GM04504 (cell line): ENCODE data around the gene TSPAN16.

Experiments used
- DNase-seq: peaks from one replicate; pipeline ENCODE4 v3.0.0-alpha.2; 2012; ENCODE audit warnings: low read depth

The TSPAN16 gene

DNA sequence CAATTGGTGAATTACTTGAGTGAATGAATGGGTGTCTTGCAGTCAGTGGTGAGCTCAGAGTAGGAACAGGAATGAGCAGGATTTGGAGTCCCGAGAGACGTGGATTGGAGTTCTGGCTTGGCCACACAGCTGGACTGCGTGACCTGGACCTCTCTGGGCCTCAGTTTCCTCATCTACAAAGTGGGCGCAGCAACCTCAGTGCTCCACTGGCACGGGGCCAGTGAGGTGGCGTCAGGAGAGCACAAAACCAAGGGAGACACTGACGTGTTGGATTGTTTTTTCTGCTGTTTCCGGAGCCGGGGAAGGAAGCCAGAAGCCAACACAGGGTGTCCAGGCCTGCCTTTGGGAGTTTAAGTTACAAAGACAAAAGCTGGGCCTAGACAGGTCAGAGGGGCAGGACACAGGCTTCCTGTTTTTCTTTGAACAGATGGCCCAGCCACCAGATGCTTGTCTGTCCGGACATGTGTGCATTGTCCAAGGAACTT is 27.1 kb upstream of the TSPAN16 start:
- DNase-seq, result peak; percentile 44

DNA sequence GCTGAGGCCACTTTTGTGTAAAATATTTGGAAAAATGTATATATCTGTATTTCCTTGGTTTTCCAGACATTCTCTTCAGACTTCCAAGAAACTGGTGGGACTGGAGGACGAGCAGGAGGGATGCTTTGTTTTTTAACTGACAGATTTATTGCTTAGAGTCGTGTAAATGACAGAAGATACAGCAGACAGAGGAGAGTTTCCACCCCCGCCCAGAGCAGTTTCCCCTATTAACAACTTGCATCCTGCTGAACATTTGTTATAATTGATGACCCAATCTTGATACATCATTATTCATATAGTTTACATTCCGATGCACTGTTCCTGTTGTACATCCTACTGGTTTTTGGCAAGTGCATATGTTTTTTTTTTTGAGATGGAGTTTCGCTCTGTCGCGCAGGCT is 26.6 kb upstream of the TSPAN16 start:
- no peak for DNase-seq

DNA sequence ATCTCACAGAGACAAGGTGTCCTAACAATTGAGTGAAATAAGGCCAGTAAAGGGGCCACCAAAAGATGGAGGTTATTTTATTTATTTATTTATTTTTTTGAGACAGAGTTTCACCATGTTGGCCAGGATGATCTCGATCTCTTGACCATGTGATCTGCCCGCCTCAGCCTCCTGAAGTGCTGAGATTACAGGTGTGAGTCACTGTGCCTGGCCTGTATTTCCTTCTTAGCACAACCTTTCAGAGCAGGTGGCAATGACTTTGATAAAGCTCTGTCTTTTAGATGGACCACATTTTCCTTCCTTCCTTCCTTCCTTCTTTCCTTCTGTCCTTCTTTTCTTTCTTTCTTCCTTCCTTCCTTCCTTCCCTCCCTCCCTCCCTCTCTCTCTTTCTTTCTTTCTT is 22.7 kb upstream of the TSPAN16 start:
- DNase-seq, result no peak

DNA sequence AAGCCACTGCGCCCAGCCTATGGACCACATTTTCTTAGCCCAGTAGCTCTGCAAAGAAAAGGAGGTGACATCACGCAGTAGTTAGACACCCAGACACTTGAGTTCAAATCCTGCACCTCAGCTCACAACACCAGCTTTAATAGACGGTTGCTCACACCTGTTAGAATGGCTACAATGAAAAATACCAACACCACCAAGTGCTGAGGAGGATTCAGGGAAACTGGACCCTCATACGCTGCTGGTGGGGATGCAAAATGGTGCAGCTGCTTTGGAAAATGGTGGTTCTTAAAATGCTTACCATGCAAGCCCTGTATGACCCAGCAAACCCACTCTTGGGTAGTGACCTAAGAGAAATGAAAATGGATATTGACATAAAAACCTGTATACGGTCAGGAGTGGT is 22.0 kb upstream of the TSPAN16 start:
- DNase-seq, result no peak

DNA sequence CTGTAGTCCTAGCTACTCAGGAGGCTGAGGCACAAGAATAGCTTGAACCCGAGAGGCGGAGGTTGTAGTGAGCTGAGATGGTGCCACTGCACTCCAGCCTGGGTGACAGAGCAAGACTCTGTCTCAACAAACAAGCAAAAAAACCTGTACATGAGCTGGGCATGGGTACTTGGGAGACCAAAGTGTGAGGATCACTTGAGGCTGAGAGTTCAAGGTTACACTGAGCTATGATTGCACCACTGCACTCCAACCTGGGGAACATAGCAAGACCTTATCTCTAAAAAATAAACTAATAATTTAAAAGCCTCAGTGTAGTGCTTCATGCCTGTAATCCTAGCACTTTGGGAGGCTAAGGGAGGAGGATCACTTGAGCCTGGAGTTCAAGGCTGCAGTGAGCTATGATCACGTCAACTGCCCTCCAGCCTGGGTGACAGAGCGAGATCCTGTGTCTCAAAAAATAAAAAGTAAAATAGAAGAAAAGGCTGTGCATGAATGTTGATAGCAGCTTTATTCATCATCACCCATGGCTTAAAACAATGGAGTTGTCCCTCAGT is 21.4 kb upstream of the TSPAN16 start:
- no peak for DNase-seq

DNA sequence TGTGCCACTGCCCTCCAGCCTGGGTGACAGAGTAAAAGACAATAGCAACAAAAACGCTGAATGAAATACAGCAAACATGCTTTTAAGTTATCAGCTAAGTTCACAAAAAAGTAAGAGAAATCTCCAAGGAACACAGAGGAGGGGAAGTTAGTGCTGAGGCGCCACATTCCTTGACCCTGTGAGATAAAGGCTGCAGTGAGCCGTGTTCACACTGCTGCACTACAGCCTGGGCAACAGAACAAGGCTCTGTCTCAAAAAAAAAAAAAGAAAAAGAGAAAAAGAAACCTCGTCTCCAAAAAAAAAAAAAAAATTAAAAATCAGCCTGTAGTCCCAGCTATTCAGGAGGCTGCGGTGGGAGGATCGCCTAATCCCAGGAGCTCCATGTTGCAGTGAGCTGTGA is 17.3 kb upstream of the TSPAN16 start:
- DNase-seq, result no peak

DNA sequence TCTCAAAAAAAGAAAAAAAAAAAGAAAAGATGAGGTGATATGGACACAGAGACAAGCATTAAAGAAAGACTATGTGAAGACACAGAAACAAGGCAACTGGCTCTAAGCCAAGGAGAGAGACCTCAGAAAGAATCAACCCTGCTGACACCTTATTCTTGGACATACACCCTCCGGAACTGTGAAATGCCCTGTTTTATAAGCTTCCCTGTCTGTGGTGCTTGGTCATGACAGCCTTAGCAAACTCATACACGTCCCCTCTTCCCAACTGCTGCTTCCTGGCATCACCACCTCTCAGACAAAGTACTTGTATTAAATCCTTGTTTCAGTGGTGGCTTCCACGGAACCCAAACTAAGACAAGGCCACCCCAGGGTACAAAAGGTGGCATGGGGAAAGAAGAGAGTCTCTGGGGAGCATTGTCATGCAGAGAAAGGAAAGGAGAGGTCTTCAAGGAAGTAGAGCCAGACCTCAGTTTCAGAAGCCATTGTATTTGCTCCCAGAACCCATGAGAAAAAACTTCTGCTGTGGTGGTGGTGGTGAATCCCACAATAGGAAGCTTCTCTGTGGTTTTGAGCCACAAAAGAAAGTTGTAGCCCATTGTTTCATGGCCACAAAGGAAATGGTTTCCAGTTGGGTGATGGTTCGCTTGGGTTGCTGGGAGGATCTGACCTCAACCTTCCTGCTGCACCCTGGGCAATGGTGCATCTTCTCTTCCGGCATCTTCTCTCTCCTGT is 16.3 kb upstream of the TSPAN16 start:
- DNase-seq, result no peak

DNA sequence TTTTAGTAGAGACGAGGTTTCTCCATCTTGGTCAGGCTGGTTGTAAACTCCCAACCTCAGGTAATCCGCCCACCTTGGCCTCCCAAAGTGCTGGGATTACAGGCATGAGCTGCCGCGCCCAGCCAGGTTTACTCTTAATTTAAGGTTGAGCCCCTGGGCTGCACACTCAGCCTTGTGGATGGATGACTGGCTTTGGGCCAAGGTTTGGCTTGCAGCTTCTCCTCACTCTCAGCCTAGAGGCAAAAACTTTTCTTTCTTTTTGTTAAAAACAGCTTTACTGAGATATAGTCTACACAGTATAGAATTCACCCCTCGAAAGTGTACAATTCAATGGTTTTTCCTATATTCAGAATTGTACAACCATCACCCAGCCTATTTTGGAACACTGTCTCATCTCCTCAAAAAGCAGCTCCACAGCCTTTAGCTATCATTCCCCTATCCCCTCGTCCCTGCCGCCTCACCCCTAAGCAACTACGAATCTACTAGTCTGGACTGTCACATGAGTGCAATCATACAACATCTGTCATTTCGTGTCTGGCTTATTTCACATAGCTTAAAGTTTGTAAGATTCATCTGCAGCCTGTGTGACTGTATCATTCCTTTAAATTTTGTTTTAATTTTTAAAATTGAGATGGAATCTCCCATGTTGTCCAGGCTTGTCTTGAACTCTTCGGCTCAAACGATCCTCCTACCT is 14.5 kb upstream of the TSPAN16 start:
- DNase-seq, result no peak

DNA sequence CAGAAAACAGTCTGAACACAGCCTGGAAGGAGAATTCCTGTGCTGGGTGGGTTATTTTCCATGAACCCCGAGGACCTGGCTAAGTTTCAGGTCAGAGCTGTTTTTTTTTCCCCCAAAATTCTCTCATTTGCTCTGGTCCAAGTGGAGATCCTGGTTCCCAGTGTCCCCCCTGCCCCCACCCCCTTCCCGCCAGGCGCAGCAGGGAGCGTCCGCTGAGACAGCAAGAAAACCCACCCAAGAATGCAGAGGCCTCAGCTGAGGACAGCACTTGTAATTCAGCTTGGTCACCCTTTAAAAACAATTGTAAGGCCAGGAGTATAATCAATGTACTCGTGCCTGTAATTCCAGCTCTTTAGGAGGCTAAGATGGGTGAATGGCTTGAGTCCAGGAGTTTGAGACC is 11.4 kb upstream of the TSPAN16 start:
- no peak for DNase-seq

DNA sequence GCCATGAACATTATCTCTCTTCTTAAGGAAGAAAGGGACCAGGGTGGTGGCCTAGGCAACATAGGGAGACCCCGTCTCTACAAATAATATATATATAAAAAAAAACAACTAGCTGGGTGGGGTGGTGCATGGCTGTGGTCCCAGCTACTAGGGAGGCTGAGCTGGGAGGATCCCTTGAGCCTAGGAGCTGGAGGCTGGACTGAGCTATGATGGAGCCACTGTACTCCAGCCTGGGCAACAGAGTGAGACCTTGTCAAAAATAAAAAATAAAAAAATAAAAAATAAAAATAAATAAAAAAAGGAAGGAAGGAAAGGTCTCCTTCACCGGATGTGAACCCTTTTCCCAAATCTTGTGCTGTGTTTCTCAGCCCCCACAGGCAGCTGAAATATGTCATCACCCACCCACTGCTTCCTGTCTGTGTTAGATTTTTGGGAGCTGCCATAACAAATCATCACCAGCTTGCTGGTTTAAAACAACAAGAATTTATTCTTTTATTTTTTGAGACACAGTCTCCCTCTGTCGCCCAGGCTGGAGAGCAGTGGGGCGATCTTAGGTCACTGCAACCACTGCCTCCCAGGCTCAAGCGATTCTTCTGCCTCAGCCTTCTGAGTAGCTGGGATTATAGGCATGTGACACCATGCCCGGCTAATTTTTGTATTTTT is 9.5 kb upstream of the TSPAN16 start:
- DNase-seq, result no peak

DNA sequence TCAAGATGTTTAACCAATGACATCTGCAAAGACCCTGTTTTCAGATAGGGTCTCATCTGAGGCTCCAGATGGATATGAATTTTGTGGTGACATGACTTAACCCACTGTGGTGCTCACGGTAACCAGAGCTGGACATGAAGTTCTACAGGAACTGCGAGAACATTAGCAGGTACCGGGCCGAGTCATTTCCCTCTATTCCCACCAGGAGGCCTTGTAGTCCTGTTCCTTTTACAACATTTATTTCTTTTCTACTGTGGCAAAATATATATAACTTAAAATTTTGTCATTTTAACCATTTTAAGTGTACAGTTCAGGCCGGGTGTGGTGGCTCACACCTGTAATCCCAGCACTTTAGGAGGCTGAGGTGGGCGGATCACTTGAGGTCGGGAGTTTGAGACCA is 7.6 kb upstream of the TSPAN16 start:
- DNase-seq, result no peak

DNA sequence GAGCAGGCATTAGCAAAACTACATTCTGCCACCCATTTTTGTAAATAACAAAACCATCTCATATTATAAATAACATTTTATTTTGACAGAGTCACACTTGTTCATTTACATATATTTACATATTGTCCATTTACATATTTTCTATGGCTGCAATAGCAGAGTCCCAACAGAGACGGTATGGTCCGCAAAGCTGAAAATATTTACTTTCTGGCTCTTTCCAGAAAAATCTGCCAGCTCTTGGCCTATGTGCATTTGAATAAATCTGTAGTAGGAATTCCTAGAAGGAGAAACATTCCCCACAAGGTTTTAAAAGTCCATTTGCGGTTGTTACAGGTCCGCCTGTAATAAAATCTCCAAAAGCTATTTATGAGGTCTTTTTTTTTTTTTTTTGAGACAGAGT is 5.7 kb upstream of the TSPAN16 start:
- no peak for DNase-seq

DNA sequence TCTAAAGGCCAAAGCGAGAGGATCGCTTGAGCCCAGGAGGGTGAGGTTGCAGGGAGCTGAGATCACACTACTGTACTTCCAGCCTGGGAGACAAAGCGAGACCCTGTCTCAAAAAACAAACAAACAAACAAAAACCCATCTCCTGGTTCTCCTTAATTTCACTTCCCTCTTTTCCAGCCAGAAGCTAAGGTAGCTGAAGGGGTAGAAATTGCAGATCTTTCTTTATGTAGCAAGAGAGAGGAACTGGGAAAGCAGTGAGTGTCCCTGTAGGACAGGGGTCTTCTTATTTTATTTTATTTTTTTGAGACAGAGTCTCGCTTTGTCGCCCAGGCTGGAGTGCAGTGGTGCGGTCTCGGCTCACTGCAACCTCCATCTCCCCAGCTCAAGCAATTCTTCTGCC is 4.5 kb upstream of the TSPAN16 start:
- no peak for DNase-seq

DNA sequence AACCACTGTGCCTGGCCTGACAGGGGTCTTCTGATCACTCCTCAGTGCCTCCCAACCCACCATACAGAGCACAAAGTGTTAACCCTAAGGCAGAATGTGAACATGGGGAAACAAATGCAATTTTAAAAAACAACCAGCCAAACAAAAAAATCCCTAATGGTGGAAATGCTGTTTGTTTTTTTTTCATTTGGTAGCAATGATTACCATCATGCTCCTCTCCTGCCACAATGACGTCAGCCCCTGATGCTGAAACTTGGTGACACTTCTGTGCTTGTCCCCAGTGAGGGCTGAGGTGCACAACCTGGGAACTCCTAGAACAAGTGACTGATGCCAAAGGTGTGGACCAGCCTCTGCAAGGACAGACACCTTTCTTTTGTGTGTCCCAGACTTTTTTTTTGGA is 4.0 kb upstream of the TSPAN16 start:
- DNase-seq, result no peak

DNA sequence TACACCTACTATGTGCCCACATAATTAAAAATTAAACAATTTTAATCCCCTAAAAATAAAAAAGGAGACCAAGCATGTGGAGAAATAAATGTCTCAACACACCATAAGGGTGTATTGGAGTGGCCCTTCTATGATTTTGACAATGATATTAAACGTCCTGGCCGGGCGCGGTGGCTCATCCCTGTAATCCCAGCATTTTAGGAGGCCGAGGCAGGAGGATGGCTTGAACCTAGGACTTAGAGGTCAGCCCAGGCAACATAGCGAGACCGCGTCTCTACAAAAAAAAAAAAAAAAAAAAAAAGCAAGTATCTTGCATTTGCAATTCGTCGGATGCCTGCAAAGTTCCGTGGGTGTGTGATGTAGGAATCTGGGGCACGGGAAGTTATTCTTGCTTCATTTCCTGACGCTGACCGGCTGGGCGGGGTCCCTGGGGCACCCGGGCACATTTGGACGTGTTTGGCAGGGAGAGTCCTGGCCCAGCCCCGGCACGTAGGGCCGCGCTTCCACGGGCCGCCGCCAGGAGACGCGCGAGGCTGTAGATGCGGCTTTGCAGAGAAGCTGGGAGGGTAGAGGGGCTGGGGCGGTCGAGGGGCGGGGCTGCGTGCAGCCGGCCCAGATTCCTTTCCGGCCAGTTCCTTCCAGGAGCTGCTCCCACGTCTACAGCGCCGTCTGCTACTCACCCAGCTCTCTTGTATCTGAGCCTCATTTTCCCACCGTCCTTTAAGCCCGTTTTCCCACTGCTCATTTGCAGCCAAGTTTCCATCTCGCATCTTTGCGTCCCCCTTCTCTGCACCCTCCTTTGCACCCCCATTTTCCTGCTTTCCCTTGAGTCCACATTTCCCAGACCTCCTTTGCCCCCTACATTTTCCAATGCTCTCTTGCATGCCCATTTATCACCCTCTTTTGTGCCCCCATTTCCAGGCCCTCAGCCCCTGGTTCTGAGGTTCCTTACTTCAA is 2.2 kb upstream of the TSPAN16 start:
- DNase-seq, result peak; percentile 82

DNA sequence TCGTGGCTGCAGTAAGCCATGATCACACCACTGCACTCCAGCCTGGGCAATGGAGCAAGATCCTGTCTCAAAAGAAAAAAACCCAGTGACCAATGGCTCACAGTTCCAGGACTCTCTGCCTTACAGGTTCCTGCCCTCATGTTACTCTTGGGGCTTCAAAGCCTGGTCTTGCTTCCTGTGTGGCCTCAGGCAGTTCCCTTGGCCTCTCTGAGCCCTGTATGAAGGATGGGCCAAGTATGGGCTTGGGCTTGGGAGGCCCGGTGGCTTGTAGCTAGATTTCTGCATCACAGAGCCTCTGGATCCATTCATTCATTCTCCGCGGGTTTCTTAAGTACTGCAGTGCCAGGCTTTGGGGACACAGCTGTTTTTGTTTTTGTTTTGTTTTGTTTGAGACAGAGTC is 780 bp upstream of the TSPAN16 start:
- DNase-seq, result no peak

DNA sequence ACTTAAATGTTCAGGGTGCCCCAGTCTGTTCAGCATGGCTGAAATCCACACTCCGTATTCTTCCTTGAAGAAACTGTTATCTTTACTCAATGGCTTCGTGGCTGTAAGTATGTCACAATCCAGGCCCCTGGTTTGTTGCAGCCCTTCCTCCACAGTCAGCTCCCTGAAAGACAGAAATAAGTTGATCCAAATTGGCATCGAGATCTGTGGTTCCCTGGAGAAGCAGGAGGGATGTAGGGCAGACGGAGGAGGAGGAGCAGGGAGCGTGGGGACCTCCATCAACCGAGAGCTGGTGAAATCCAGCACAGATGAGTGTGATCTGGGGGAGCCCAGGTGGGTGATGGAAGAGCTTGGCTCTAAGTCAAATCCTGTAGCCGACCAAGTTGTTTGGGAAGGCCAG is 304 bp downstream of the TSPAN16 start:
- no peak for DNase-seq

DNA sequence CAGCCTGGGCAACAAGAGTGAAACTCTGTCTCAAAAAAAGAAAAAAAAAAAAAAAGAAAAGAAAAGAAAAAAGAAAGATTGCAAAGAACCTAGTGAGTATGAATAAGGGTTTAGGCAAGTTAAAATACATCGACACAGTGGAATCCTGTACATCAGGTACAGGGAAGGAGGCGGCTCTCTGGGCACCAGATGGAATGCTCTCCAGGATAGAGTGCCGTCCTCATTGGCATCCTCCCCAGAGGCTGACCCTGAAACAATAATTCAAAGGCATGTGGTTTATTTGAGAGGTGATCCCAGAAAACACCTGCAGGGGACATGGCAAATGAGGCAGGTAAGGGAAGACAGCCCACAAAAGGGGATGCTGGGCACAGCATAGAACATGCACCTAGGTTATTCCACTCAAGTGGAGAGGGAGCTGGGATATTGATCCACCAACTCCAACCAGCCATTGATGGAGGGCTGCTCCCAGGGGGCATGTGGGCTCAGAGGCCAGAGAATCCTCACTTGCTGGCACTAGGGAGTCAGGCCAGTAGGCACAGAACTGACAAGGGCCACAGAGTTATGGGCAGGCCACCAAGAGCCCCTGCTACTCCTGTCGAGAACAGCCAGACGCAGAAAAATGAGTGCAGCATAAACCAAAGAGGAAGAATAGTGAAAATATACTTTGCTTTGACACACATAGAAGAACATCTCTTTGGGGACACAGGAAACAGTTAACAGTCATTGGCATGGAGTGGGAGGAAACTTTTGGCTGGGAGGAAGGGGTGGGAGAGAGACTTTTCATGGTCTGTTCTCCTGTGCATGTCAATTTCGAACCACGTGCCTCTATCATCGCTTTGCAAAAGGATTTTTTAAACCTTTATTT is 4.2 kb downstream of the TSPAN16 start:
- no peak for DNase-seq

DNA sequence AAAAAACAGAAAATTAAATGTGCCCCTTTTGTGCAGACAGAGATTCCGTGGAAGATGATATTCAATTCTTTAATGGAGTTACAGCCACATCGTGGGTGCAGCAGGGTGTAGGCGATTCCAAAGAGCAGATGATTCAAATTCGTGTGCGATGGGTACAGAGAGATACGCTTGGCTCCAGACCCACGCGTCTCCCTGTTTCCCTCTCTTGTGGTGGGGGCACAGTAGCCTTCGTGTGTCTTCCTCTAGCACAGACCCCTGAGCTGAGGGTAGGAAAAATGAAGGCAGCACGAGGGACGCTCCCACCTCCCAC is 4.8 kb downstream of the TSPAN16 start:
- no peak for DNase-seq

DNA sequence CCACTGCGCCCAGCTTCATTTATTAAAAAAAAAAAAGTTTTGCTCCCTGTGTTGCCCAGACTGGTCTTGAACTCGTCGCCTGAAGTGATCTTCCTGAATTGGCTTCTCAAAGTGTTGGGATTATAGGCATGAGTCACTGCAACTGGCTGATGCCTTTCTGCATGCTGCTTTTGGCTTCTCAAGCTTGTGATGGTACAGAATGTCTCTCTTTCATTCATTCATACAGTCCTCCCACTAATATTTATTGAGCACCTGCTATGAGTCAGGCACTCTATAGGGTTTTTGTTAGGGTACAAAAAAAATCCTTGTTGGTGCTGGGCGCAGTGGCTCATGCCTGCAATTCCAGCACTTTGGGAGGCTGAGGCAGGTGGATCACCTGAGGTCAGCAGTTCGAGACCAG is 9.0 kb downstream of the TSPAN16 start:
- no peak for DNase-seq

DNA sequence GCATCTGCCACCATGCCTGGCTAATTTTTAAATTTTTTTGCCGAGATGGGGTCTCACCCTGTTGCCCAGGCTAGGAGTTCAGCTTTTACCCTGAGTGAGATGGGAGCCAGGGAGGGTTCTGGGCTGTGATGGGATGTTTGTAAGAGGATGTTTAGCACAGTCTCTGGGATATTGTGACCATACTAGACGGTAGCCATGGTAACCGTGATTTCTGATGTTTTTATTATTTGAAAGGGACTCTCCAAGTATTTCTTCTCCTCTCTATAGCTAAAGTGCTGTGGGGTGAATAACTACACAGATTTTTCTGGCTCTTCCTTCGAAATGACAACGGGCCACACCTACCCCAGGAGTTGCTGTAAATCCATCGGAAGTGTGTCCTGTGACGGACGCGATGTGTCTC is 10.4 kb downstream of the TSPAN16 start:
- no peak for DNase-seq
